CD14-positive monocyte (primary cell): ENCODE results near the gene SCG5. TPM values are rescaled to one million over a fixed set of nuclear protein-coding genes. Genes with fewer than 3 reads are reported as not detected.

Source experiments
- DNase-seq, 3 donors: peaks; one replicate each; pipeline ENCODE4 v3.0.0-alpha.2; 2011 to 2022
- H2AFZ ChIP-seq: 2 replicates; pipeline ENCODE4 v1.6.0; 2012; ENCODE audit warnings: mild to moderate bottlenecking, low read depth, low read length, inconsistent platforms; ENCODE audit not compliant: insufficient read depth, poor library complexity, severe bottlenecking
- H3K27ac ChIP-seq, 2 donors: 1 replicate in 1 of 2; 2 replicates in 1 of 2; pipeline ENCODE4 v1.5.1; 2012 to 2013; ENCODE audit warnings: low read length in 2 of 2, control low read depth in 1 of 2, inconsistent platforms in 1 of 2, low read depth in 1 of 2, mild to moderate bottlenecking in 1 of 2
- H3K27me3 ChIP-seq, 2 donors: one replicate each; pipeline versions ENCODE4 v1.6.0 to v1.6.1; 2011 to 2013; ENCODE audit warnings: low read length in 2 of 2; ENCODE audit not compliant: control insufficient read depth in 2 of 2, insufficient read depth in 2 of 2
- H3K36me3 ChIP-seq, 2 donors: replicated peaks in 1 of 2; 1 replicate in 1 of 2; 2 replicates in 1 of 2; pipeline versions ENCODE4 v1.5.1 to v1.6.1; 2012 to 2013; ENCODE audit warnings: low read length in 2 of 2, control low read depth in 1 of 2, inconsistent platforms in 1 of 2, mild to moderate bottlenecking in 1 of 2; ENCODE audit not compliant: insufficient read depth in 2 of 2, control insufficient read depth in 1 of 2
- H3K4me1 ChIP-seq, 2 donors: 1 replicate in 1 of 2; 2 replicates in 1 of 2; pipeline versions ENCODE4 v1.5.1 to v1.6.1; 2012 to 2013; ENCODE audit warnings: low read length in 2 of 2, control low read depth in 1 of 2, inconsistent platforms in 1 of 2, mild to moderate bottlenecking in 1 of 2, moderate library complexity in 1 of 2; ENCODE audit not compliant: insufficient read depth in 2 of 2, control insufficient read depth in 1 of 2
- H3K4me2 ChIP-seq: replicated peaks from 2 replicates; pipeline ENCODE3; 2012; ENCODE audit warnings: low read length, moderate library complexity, mild to moderate bottlenecking; ENCODE audit not compliant: poor library complexity, severe bottlenecking; ENCODE audit errors: extremely low read depth
- H3K4me3 ChIP-seq, 3 experiments: fragments of 200-600 bp in 1 of 3; sonication (generic) in 1 of 3; replicated peaks in 1 of 3; 1 replicate in 2 of 3; 2 replicates in 1 of 3; pipeline ENCODE4 v1.5.1; 2011 to 2013; ENCODE audit warnings: low read length in 3 of 3, mild to moderate bottlenecking in 3 of 3, control low read depth in 2 of 3, low read depth in 2 of 3, inconsistent platforms in 1 of 3, moderate library complexity in 1 of 3
- H3K79me2 ChIP-seq: 2 replicates; pipeline ENCODE4 v1.6.0; 2012; ENCODE audit warnings: mild to moderate bottlenecking, control low read depth, inconsistent platforms, low read length, moderate library complexity; ENCODE audit not compliant: insufficient read depth
- H3K9ac ChIP-seq: 2 replicates; pipeline ENCODE4 v1.6.0; 2017; ENCODE audit warnings: low read length, mild to moderate bottlenecking; ENCODE audit not compliant: insufficient read depth, poor library complexity, severe bottlenecking
- H3K9me3 ChIP-seq, 2 donors: replicated peaks in 1 of 2; 1 replicate in 1 of 2; 2 replicates in 1 of 2; pipeline versions ENCODE4 v1.5.1 to v1.6.1; 2012 to 2013; ENCODE audit warnings: low read length in 2 of 2, control low read depth in 1 of 2; ENCODE audit not compliant: control insufficient read depth in 1 of 2, insufficient read depth in 1 of 2
- H4K20me1 ChIP-seq: 2 replicates; pipeline ENCODE4 v1.6.0; 2012; ENCODE audit warnings: mild to moderate bottlenecking, low read length, control low read depth, moderate library complexity; ENCODE audit not compliant: insufficient read depth
- H3K27ac Mint-ChIP-seq, 7 donors: one replicate each; pipeline ENCODE4 v1.8.0; 2020; ENCODE audit warnings: mild to moderate bottlenecking in 7 of 7, mixed read lengths in 7 of 7, moderate library complexity in 6 of 7, inconsistent platforms in 2 of 7
- H3K27me3 Mint-ChIP-seq, 3 donors: one replicate each; pipeline ENCODE4 v1.8.0; 2021 to 2022; ENCODE audit warnings: low read depth in 3 of 3, mild to moderate bottlenecking in 3 of 3, mixed read lengths in 3 of 3, moderate library complexity in 3 of 3, inconsistent platforms in 1 of 3
- H3K36me3 Mint-ChIP-seq, 2 donors: one replicate each; pipeline ENCODE4 v1.8.0; 2020; ENCODE audit warnings: mixed read lengths in 2 of 2, inconsistent platforms in 1 of 2, mild to moderate bottlenecking in 1 of 2
- H3K4me1 Mint-ChIP-seq: one replicate; pipeline ENCODE4 v1.8.0; 2020; ENCODE audit warnings: mild to moderate bottlenecking, mixed read lengths
- H3K4me3 Mint-ChIP-seq, 2 donors: one replicate each; pipeline ENCODE4 v1.8.0; 2020; ENCODE audit warnings: mild to moderate bottlenecking in 2 of 2, mixed read lengths in 2 of 2, moderate library complexity in 1 of 2
- H3K9me3 Mint-ChIP-seq, 7 donors: one replicate each; pipeline ENCODE4 v1.8.0; 2020 to 2022; ENCODE audit warnings: mixed read lengths in 7 of 7, mild to moderate bottlenecking in 6 of 7, moderate library complexity in 6 of 7, inconsistent platforms in 2 of 7
- CTCF ChIP-seq: fragments of 200-600 bp; IDR thresholded peaks from one replicate; pipeline ENCODE4 v1.8.0; 2022; ENCODE audit warnings: antibody characterized with exemption, mild to moderate bottlenecking
- WGBS: methylation state at CpG from one replicate; pipeline ENCODE4 v1.1.5; 2013; ENCODE audit warnings: missing lambda C conversion rate; ENCODE audit not compliant: insufficient coverage; 5-methylcytosine and 5-hydroxymethylcytosine counted together
- intact Hi-C, 2 donors: fragments of 100-400 bp; cut with micrococcal nuclease; formaldehyde crosslinking; loops; one replicate each; pipeline versions ENCODE4 v1.15.0 to v1.15.1; 2023
- polyA plus RNA-seq, 3 donors: library from polyadenylated mRNA; depleted of rRNA in 1 of 3; unstranded in 2 of 3; stranded (reverse) in 1 of 3; fragments of 300-500 nt in 2 of 3; fragments of >200 nt in 1 of 3; fragmentation: Illumina TruSeq in 2 of 3; gene quantifications; 1 replicate in 2 of 3; 2 replicates in 1 of 3; pipeline ENCODE4 v1.2.3, GENCODE V29; 2012 to 2021

SCG5 gene
- polyA plus RNA-seq, 3 donors, result not detected

DNA sequence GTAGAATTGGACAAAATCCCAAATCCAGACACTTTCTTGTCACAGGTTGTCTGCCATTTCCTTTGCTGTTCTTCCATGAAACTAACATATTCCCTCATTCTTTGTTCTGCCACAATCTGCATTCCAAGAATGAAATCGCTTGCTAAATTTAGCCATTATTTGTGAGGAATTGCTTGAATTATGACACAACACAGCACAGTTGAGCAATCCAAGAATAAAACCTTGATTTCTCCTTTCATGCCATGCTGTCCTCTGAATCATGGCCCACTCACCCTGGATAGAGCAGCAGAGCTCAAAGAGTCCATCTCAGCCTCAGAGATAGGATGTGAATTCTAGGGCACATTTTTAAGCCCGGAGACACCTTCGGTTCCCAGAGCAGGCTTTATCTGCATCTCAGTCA, 41.1 kb downstream of the SCG5 start:
- TF ChIP-seq CTCF, result no peak
- H3K36me3 Mint-ChIP-seq, result peaks cover 0 to 13% of the 10 kb centered on the region in 2 donors
- H3K4me1 Mint-ChIP-seq, result peaks cover 17% of the 10 kb centered on the region
- H3K27me3 Mint-ChIP-seq, result peaks cover 3% of the 10 kb centered on the region in 3 donors
- Histone ChIP-seq H3K4me3 (no peak overlapping the region), H2AFZ (no peak overlapping the region), H4K20me1 (no peaks in the 10 kb centered on the region), H3K4me2 (no peak overlapping the region), H3K79me2 (no peaks in the 10 kb centered on the region), H3K27ac (no peak overlapping the region), H3K4me1 (peaks cover 12 to 24% of the 10 kb centered on the region in 2 donors), H3K9me3 (no peaks in the 10 kb centered on the region), H3K27me3 (no peaks in the 10 kb centered on the region), H3K9ac (no peak overlapping the region), H3K36me3 (no peaks in the 10 kb centered on the region)
- intact Hi-C loops, result no loop called here
- H3K27ac Mint-ChIP-seq, result no peak overlapping the region
- peak; percentile 2 to 51 (median 15) for DNase-seq
- H3K9me3 Mint-ChIP-seq, result no peaks in the 10 kb centered on the region
- WGBS, result 100% methylated on average over 2 of the region's 3 CpGs
- H3K4me3 Mint-ChIP-seq, result no peak overlapping the region

DNA sequence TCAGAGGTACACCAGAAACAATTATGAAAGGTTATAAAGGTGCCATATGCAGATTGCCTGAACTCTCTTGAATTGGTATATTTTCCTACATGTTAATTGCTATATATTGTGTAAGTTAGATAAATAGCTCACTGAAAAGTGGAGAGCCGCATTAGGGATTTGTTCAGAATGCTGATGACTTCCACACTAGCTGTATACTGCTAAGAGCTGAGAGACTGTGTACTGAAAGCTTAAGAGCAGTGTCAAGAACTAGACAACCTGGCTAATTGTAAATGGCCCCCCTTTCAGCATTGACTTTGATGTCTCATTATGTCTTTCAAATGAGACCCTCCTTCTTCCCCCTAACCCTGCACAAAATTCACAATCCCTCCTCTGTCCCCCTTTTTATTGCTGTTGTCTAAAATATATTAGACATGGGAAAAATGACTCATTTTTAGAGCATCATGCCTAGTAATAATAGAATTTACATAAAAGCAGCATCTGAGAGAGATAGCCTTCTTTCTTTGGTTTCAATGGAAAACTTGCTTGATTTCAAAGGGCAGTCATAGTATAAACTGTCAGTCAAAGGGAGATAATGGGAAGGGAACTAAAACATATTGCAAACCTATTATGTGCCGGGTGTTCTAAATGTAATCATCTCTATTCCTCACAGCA, 41.6 kb downstream of the SCG5 start:
- no peaks in the 10 kb centered on the region for H3K9me3 Mint-ChIP-seq
- peaks cover 3% of the 10 kb centered on the region in 3 donors for H3K27me3 Mint-ChIP-seq
- no peak overlapping the region for H3K27ac ChIP-seq
- no peak for DNase-seq
- H3K36me3 Mint-ChIP-seq, result peaks cover 0 to 13% of the 10 kb centered on the region in 2 donors
- no peak overlapping the region for H3K4me2 ChIP-seq
- H3K9ac ChIP-seq, result no peak overlapping the region
- no peaks in the 10 kb centered on the region for H3K79me2 ChIP-seq
- no peak overlapping the region for H3K27ac Mint-ChIP-seq
- no CpG with 5 or more reads among the region's 2 CpGs for WGBS
- H3K4me1 ChIP-seq, result peaks cover 12 to 24% of the 10 kb centered on the region in 2 donors
- H3K27me3 ChIP-seq, result no peaks in the 10 kb centered on the region
- H3K4me1 Mint-ChIP-seq, result peaks cover 17% of the 10 kb centered on the region
- H3K9me3 ChIP-seq, result no peaks in the 10 kb centered on the region
- intact Hi-C loops, result no loop called here
- no peak overlapping the region for H3K4me3 Mint-ChIP-seq
- TF ChIP-seq CTCF, result no peak
- no peaks in the 10 kb centered on the region for H3K36me3 ChIP-seq
- H4K20me1 ChIP-seq, result no peaks in the 10 kb centered on the region
- H3K4me3 ChIP-seq, result no peak overlapping the region
- H2AFZ ChIP-seq, result no peak overlapping the region
